Measurements from ENCODE around the gene NDOR1.

NDOR1 gene

DNA sequence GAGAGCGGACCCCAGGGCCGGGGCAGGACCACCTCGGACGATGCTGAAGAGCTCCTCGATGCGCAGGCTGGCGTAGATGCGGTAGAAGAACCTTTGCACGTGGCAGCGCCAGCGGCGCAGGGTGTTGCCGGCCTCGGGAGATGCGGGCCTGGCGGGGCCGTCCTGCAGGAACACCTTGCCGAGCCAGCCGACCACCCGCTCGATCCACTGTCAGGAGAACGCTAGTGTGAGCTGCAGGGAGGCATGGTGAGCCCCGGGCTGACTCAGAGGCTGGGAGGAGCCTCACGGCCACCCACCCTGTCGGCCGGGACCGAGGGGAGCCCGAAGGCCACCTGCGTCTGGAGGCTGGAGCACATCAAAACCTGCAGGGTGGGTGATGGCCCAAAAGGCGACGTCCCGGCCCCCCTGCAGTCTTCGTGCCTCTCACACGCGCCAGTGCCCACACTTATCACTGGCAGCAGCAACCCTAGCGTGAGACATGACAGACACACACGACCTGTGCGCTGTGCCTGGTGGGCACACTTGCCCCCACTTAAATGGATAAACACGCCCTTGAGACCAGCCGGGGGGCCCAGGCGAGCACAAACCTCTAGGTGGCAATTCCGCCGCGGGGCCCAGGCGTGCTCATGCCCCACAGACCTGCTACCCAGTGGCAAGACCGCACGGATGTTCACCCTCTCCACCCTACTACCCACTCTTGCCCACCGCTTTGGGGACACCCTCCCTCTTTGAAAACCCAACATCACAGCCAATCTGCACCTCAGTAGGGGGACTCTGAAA lies 20.4 kb upstream of the NDOR1 start:
- DNase-seq (ENCODE audit: low read depth) = no peak
- TF ChIP-seq, protein P1, sequence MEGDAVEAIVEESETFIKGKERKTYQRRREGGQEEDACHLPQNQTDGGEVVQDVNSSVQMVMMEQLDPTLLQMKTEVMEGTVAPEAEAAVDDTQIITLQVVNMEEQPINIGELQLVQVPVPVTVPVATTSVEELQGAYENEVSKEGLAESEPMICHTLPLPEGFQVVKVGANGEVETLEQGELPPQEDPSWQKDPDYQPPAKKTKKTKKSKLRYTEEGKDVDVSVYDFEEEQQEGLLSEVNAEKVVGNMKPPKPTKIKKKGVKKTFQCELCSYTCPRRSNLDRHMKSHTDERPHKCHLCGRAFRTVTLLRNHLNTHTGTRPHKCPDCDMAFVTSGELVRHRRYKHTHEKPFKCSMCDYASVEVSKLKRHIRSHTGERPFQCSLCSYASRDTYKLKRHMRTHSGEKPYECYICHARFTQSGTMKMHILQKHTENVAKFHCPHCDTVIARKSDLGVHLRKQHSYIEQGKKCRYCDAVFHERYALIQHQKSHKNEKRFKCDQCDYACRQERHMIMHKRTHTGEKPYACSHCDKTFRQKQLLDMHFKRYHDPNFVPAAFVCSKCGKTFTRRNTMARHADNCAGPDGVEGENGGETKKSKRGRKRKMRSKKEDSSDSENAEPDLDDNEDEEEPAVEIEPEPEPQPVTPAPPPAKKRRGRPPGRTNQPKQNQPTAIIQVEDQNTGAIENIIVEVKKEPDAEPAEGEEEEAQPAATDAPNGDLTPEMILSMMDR (conservative IDR thresholded peaks at IDR 0.05; ENCODE audit: control insufficient read depth, insufficient read depth, low read depth, low read length) = no peak
- no peak overlapping the region for H3K4me3 ChIP-seq (ENCODE audit: control insufficient read depth, low read depth, low read length)

DNA sequence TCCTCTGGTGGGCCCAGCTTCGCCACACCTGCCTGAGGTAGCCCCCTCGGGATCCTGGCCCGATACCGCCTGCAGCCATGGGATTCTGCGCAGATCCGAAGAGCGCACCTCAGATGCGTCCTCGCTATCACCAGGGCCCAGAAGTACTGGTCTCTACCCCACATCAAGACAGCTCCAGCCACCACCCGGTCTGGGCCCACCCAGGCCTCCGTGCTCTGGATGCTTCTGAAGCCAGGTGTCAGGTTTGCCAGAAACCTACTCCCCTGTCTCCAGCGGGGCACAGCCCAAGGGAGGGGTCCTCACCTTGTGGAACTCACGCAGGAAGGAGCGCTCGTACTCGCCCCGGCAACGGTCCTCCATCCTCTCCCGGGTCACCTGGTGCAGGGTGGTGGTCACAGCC lies 19.6 kb upstream of the NDOR1 start:
- DNase-seq (ENCODE audit: low read depth) = no peak
- H3K4me3 ChIP-seq (ENCODE audit: control insufficient read depth, low read depth, low read length) = no peak overlapping the region
- TF ChIP-seq, protein P1 (conservative IDR thresholded peaks at IDR 0.05; ENCODE audit: control insufficient read depth, insufficient read depth, low read depth, low read length) = no peak

DNA sequence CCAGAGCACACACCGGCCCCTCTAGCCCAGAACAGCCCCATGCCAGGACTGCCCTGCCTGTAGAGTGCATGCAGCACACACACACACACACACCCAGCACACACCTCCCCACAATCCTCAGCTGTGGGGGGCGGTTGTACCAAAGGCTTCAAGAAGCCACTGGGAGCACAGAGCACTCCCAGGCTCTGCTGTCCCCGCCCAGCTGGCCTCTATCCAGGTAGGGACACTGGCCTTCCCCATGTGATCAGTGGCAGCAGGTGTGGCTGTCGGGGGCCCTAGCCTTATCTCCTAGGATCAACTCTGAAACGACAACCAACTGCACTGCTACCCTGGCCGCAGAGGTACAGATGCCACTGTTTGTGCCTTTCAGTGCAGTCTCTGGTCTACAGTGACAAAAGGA lies 19.1 kb upstream of the NDOR1 start:
- no peak overlapping the region for H3K4me3 ChIP-seq (ENCODE audit: control insufficient read depth, low read depth, low read length)
- no peak for DNase-seq (ENCODE audit: low read depth)
- TF ChIP-seq, protein P1 (conservative IDR thresholded peaks at IDR 0.05; ENCODE audit: control insufficient read depth, insufficient read depth, low read depth, low read length) = no peak

DNA sequence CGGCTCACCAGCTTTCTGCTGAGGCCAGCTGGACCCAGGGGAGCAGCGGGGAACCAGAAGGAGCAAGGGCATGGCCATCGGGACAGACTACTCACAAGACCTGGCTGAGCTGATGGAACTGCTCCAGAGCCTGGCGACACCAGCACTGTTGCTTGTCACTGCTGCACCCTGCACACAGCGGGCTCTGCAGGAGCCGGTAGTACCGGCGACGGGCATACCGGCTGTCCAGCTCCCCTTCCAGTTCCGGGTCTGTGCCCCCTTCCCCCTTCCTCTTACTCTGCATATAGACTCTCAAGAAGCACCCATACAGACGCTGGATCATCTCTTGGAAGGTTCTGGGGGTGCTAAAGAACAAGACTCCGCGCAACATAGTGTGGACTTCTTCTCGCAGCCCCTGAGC lies 18.1 kb upstream of the NDOR1 start:
- TF ChIP-seq, protein P1 (conservative IDR thresholded peaks at IDR 0.05; ENCODE audit: control insufficient read depth, insufficient read depth, low read depth, low read length) = no peak
- H3K4me3 ChIP-seq (ENCODE audit: control insufficient read depth, low read depth, low read length) = peak overlapping the region; percentile 93
- no peak for DNase-seq (ENCODE audit: low read depth)

DNA sequence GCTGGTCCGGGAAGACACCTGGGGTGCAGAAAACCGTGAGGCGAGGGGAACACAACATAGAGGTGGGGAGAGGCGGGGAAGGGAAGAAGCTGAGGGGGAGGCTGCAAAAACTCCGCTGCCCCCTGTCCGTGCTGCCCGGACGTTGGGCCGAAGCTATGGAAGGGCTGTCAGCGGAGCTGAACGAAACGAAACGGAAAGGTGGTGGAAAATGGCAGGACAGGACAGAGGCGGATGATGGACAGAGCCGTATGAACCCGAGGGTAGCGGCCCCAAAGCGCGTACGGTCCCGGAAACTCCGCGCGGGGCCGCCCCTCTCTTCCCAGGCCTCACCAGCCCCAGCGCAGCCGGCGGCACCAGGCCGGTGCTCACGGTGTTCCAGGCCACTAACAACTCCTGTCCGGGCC lies 17.4 kb upstream of the NDOR1 start:
- TF ChIP-seq, protein P1 (conservative IDR thresholded peaks at IDR 0.05; ENCODE audit: control insufficient read depth, insufficient read depth, low read depth, low read length) = no peak
- H3K4me3 ChIP-seq (ENCODE audit: control insufficient read depth, low read depth, low read length) = peak overlapping the region; percentile 93
- no peak for DNase-seq (ENCODE audit: low read depth)

DNA sequence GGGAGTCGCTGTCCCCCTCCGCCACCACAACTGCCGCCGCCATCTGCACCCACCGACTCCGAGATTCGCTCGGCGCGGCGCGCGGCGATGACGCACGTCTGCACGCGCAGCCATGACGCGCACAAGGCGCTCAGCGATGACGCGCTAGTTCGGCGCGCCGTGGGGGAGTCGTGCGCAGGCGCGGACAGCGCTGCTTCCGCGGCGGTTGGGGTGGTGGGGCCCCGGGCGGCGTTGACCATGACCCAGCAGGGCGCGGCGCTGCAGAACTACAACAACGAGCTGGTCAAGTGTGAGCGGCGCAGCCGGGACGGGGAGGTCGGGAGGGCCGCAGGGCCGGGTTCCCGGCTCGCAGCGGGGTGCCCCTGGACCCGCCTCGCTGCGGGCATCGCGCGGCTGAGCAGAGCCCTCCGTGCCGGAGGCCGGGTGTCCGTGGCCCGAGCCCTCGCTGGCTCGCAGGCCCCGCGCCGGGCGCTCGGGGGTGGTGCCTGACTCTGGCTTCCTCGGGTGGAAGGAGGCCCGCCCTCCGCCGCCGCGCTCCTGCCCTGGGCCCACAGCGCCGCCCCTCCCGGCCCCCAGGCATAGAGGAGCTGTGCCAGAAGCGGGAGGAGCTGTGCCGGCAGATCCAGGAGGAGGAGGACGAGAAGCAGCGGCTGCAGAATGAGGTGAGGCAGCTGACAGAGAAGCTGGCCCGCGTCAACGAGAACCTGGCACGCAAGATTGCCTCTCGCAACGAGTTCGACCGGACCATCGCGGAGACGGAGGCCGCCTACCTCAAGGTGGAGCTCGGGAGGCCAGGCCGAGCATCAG lies 16.8 kb upstream of the NDOR1 start, which contains the start of the genes ANAPC2 and SSNA1:
Gene ANAPC2 (minus strand): TSS at position 71 of the 807 bp plus-strand sequence. CDS start 28 bp downstream, at position 43.
Gene SSNA1 (plus strand): TSS at position 187 of the 807 bp plus-strand sequence. CDS start 51 bp downstream, at position 238.
- peak within 1 kb of the TSS; percentile 93 for H3K4me3 ChIP-seq (ENCODE audit: control insufficient read depth, low read depth, low read length)
- peak; percentile 93 for DNase-seq (ENCODE audit: low read depth)
- TF ChIP-seq, protein P1 (conservative IDR thresholded peaks at IDR 0.05; ENCODE audit: control insufficient read depth, insufficient read depth, low read depth, low read length) = peak; percentile 23
